Brain microvascular endothelial cell (primary cell): ENCODE measurements around the gene ELMO3.

ENCODE experiments used
- DNase-seq: peaks from one replicate; pipeline ENCODE4 v3.0.0-alpha.2; 2020
- H3K27ac ChIP-seq: fragments of 250-450 bp; sonication (Bioruptor Pico); 2 replicates; pipeline ENCODE4 v1.5.1; 2020; ENCODE audit warnings: mild to moderate bottlenecking, moderate library complexity
- H3K27me3 ChIP-seq: fragments of 250-450 bp; sonication (Bioruptor Pico); replicated peaks from 2 replicates; pipeline ENCODE4 v1.5.1; 2020; ENCODE audit warnings: mild to moderate bottlenecking
- H3K36me3 ChIP-seq: fragments of 250-450 bp; sonication (Bioruptor Pico); replicated peaks from 2 replicates; pipeline ENCODE4 v1.5.1; 2020; ENCODE audit warnings: mild to moderate bottlenecking
- H3K4me3 ChIP-seq: 2 replicates; pipeline ENCODE4 v1.5.1; 2011; ENCODE audit warnings: low read depth, mild to moderate bottlenecking, control low read depth, low read length, moderate library complexity
- CTCF ChIP-seq: IDR thresholded peaks from 2 replicates; pipeline ENCODE4 v1.5.1; 2011; ENCODE audit warnings: low read depth, mild to moderate bottlenecking, moderate library complexity, low read length, control low read depth, inconsistent platforms; ENCODE audit errors: missing control alignments
- in situ Hi-C: cut with HindIII; loops from 2 replicates; pipeline ENCODE4 v1.10.0; 2017; ENCODE audit warnings: low sequenced_read_pairs, low pct_ligation_motif_present

Gene ELMO3

GRCh38 chr16:67151431-67152097, 47.4 kb upstream of the ELMO3 start:
- Histone ChIP-seq H3K27me3 (peaks cover 6% of the 10 kb centered on the region), H3K27ac (no peak overlapping the region), H3K4me3 (peak overlapping the region; percentile 58), H3K36me3 (peaks cover 7% of the 10 kb centered on the region)
- DNase-seq: no peak
- in situ Hi-C loops: no loop called here
- peak; percentile 10 for TF ChIP-seq CTCF

- Histone ChIP-seq H3K27ac (no peak overlapping the region), H3K27me3 (peaks cover 6% of the 10 kb centered on the region), H3K4me3 (peak overlapping the region; percentile 5), H3K36me3 (no peaks in the 10 kb centered on the region)
- DNase-seq: no peak
- TF ChIP-seq CTCF: no peak
- in situ Hi-C loops: no loop called here
Observed at GRCh38 chr16:67154578-67155294, 44.2 kb upstream of the ELMO3 start.

GRCh38 chr16:67155295-67156142, 43.4 kb upstream of the ELMO3 start:
- no peak overlapping the region for H3K27ac ChIP-seq
- peaks cover 6% of the 10 kb centered on the region for H3K27me3 ChIP-seq
- H3K36me3 ChIP-seq: no peaks in the 10 kb centered on the region
- in situ Hi-C loops: no loop called here
- peak overlapping the region; percentile 5 for H3K4me3 ChIP-seq
- peak; percentile 33 for DNase-seq
- TF ChIP-seq CTCF: peak; percentile 62

- DNase-seq: no peak
- Histone ChIP-seq H3K4me3 (no peak overlapping the region), H3K27me3 (peaks cover 6% of the 10 kb centered on the region), H3K27ac (no peak overlapping the region), H3K36me3 (no peaks in the 10 kb centered on the region)
- no peak for TF ChIP-seq CTCF
- in situ Hi-C loops: no loop called here
Observed at GRCh38 chr16:67156143-67156844, 42.6 kb upstream of the ELMO3 start.

GRCh38 chr16:67157106-67157748, 41.7 kb upstream of the ELMO3 start:
- in situ Hi-C loops: no loop called here
- Histone ChIP-seq H3K27ac (no peak overlapping the region), H3K27me3 (peaks cover 10% of the 10 kb centered on the region)

More at GRCh38 chr16:67157106-67157748, 41.7 kb upstream of the ELMO3 start:
- no peak for DNase-seq
- Histone ChIP-seq H3K36me3 (no peaks in the 10 kb centered on the region), H3K4me3 (no peak overlapping the region)
- no peak for TF ChIP-seq CTCF
